Measurements from ENCODE around the gene RBM20.
"Not testable (repeated sequence)": the region's sequence is repeated elsewhere in the genome, so short reads cannot be mapped to it uniquely, and the experiment has no call there.

GRCh38 chr10:110639046-110639445 is 5.1 kb upstream of the RBM20 start:
- TF ChIP-seq, protein P1, sequence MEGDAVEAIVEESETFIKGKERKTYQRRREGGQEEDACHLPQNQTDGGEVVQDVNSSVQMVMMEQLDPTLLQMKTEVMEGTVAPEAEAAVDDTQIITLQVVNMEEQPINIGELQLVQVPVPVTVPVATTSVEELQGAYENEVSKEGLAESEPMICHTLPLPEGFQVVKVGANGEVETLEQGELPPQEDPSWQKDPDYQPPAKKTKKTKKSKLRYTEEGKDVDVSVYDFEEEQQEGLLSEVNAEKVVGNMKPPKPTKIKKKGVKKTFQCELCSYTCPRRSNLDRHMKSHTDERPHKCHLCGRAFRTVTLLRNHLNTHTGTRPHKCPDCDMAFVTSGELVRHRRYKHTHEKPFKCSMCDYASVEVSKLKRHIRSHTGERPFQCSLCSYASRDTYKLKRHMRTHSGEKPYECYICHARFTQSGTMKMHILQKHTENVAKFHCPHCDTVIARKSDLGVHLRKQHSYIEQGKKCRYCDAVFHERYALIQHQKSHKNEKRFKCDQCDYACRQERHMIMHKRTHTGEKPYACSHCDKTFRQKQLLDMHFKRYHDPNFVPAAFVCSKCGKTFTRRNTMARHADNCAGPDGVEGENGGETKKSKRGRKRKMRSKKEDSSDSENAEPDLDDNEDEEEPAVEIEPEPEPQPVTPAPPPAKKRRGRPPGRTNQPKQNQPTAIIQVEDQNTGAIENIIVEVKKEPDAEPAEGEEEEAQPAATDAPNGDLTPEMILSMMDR (IDR thresholded peaks at IDR 0.05), result not testable (repeated sequence)
- TF ChIP-seq POLR2A (IDR thresholded peaks at IDR 0.05), result not testable (repeated sequence)

Data from adrenal gland (tissue), 5 donors.